Psoas muscle (tissue), 8 donors: Measurements from ENCODE around the gene RAPGEF5. TPM values are rescaled to one million over a fixed set of nuclear protein-coding genes. Genes with fewer than 3 reads are reported as not detected.

Experiments
- ATAC-seq, 4 donors: fragments of 200-7000 bp; cut with Tn5 transposase; one replicate each; pipeline ENCODE4 v1.9.1; 2020; ENCODE audit warnings: moderate library complexity in 3 of 4, mild to moderate bottlenecking in 2 of 4
- DNase-seq, 2 donors: peaks; one replicate each; pipeline ENCODE4 v3.0.0-alpha.2; 2020
- H3K27ac ChIP-seq: fragments of 200-600 bp; one replicate; pipeline ENCODE4 v1.8.0; 2022
- H3K27me3 ChIP-seq, 3 donors: fragments of 200-600 bp in 1 of 3; one replicate each; pipeline versions ENCODE4 v1.6.1 to v1.8.0; 2013 to 2022; ENCODE audit warnings: low read length in 2 of 3, mild to moderate bottlenecking in 2 of 3, moderate library complexity in 1 of 3; ENCODE audit not compliant: insufficient read depth in 3 of 3
- H3K36me3 ChIP-seq, 2 donors: fragments of 200-600 bp in 1 of 2; one replicate each; pipeline versions ENCODE4 v1.6.1 to v1.8.0; 2013 to 2022; ENCODE audit warnings: low read depth in 1 of 2, mild to moderate bottlenecking in 1 of 2, moderate library complexity in 1 of 2; ENCODE audit not compliant: insufficient read depth in 1 of 2
- H3K4me1 ChIP-seq: fragments of 200-600 bp; one replicate; pipeline ENCODE4 v1.8.0; 2022
- H3K4me3 ChIP-seq: fragments of 200-600 bp; one replicate; pipeline ENCODE4 v1.8.0; 2022; ENCODE audit warnings: mild to moderate bottlenecking
- H3K9me3 ChIP-seq: fragments of 200-600 bp; one replicate; pipeline ENCODE4 v1.8.0; 2022
- WGBS, 3 donors: extraction: QIAGEN DNeasy Blood & Tissue Kit; methylation state at CpG; one replicate each; pipeline versions ENCODE4 v1.1.6 to v1.1.7; 2013; 5-methylcytosine and 5-hydroxymethylcytosine counted together
- intact Hi-C, 2 donors: fragments of 100-400 bp; cut with DNase I; formaldehyde crosslinking; loops; one replicate each; pipeline versions ENCODE4 v1.11.0 to v1.14.2; 2022
- polyA plus RNA-seq, 3 donors: library from polyadenylated mRNA; stranded (reverse); fragments of 200-250 nt; gene quantifications; one replicate each; pipeline ENCODE4 v1.2.3, GENCODE V29; 2013
- total RNA-seq, 4 donors: library from RNA; stranded (reverse); fragmentation: NEBNext Ultra II Directional in 2 of 4; extraction: Animal tissue kit (Norgen Biotek cat#: 25700) in 2 of 4; gene quantifications; one replicate each; pipeline versions ENCODE4 v1.2.1 to v1.2.4, GENCODE V29; 2021 to 2023
- TF ChIP-seq, protein P1 (sequence below): fragments of 200-600 bp; IDR thresholded peaks from one replicate; pipeline ENCODE4 v1.8.0; 2022; ENCODE audit warnings: antibody characterized with exemption
- donor health status: healthy with polysubstance abuse.
- donor health status: DM: no; HTN: no; CAD: no; lungs with moderate emphysema.
- donor health status: Bipolar disorder and iron deficiency.
- donor health status: healthy.
- donor health status: DM: yes; HTN: yes; CAD: no.
- donor health status: DM: no; HTN: no; CAD: no.
- donor health status: DM: no; HTN: no; CAD: no.
- donor health status: DM: yes; HTN: yes; CAD: no.

RAPGEF5 gene
- total and polyA plus RNA-seq, 7 donors, result 2.6 to 10.8 (median 5.5) TPM

DNA sequence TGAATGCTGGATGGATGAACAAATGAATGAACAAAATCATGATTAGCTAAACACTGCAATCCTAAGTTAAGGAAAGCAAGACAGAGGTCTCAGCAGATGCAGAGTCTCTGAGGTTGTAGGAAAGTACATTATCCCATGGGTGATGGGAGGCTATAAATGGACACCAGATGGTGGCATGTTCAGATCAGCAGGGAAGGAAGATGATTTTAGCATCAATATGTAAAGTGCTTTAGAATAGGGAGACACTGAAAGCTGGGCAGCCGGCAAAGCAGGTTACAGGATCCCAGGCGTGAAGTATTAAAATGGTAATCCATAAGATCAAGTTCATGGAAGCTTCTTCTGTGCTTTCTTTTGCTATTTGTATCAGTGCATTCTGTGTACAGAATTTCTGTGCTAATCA lies 7.9 kb upstream of the RAPGEF5 start:
- intact Hi-C loops, result no loop called here

DNA sequence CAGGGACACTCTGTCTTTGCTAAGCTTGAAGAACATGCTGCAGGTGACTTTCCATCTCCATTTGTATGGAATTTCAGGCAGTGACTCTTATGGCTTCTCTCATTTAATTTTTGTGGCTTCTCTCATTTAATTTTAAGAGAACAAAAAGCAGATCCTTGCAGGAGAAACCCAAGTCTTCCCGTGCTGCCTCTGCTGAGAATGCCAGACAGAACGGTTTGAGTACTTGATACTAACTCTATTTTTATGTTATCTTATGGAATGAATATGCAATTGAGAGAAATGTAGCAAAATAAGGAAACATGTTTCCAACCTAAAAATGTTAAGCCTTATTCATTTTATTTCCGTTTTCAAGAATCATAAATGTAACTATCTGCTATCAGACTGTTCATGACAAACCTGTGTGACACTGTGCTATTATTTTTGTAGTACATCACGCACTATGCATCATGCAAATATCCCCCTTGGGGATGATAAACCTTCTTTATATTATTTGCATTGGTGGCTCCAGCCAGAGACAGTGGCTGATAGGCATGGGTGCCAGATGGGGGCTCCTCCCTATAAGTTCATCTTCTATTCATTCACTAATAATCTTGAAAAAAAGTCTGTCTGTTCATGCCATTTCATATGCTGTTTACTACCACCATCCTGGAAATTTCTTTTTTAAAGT lies 6.9 kb upstream of the RAPGEF5 start:
- Histone ChIP-seq H3K4me3 (no peak overlapping the region), H3K4me1 (no peaks in the 10 kb centered on the region), H3K9me3 (no peaks in the 10 kb centered on the region), H3K36me3 (no peaks in the 10 kb centered on the region), H3K27me3 (no peaks in the 10 kb centered on the region), H3K27ac (no peak overlapping the region)
- TF ChIP-seq, protein P1, sequence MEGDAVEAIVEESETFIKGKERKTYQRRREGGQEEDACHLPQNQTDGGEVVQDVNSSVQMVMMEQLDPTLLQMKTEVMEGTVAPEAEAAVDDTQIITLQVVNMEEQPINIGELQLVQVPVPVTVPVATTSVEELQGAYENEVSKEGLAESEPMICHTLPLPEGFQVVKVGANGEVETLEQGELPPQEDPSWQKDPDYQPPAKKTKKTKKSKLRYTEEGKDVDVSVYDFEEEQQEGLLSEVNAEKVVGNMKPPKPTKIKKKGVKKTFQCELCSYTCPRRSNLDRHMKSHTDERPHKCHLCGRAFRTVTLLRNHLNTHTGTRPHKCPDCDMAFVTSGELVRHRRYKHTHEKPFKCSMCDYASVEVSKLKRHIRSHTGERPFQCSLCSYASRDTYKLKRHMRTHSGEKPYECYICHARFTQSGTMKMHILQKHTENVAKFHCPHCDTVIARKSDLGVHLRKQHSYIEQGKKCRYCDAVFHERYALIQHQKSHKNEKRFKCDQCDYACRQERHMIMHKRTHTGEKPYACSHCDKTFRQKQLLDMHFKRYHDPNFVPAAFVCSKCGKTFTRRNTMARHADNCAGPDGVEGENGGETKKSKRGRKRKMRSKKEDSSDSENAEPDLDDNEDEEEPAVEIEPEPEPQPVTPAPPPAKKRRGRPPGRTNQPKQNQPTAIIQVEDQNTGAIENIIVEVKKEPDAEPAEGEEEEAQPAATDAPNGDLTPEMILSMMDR, result no peak
- no peak for ATAC-seq
- WGBS, 3 donors, result 90 to 97% (median 91%) methylated on average over 4 of the region's 4 CpGs
- DNase-seq, result no peak
- intact Hi-C loops, result no loop called here

More for the DNA sequence above, 7.9 kb upstream of the RAPGEF5 start:
- WGBS, 3 donors, result 69 to 80% (median 74%) methylated on average over 2 of the region's 2 CpGs
- TF ChIP-seq, protein P1, result no peak
- H3K27me3 ChIP-seq, result no peaks in the 10 kb centered on the region
- no peak for ATAC-seq
- no peaks in the 10 kb centered on the region for H3K36me3 ChIP-seq
- no peak overlapping the region for H3K27ac ChIP-seq
- H3K4me3 ChIP-seq, result no peak overlapping the region
- DNase-seq, result no peak
- H3K9me3 ChIP-seq, result no peaks in the 10 kb centered on the region
- H3K4me1 ChIP-seq, result no peaks in the 10 kb centered on the region

DNA sequence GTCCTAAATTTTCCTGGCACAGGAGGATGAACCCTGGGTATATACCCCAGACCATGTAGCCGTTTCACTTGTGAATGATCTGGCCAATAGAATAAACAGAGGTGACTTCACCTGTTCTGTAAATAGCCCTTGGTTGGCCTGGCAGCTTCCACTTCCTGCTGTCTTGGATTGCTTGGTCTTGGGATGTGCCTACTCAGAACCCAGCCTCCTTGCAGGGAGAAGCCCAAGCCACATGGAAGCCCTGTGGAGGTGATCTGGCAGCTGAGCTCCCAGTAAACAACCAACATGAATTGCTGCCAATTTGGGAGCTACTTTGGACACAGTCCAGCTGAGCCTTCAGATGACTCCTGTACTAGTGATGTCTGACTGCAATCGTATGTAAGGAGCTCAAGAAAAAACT lies 4.8 kb upstream of the RAPGEF5 start:
- no peaks in the 10 kb centered on the region for H3K36me3 ChIP-seq
- H3K4me3 ChIP-seq, result no peak overlapping the region
- DNase-seq (no peak), ATAC-seq (peak in 1 of 4 donors; percentile 34)
- peaks cover 0 to 5% (median 0%) of the 10 kb centered on the region in 3 donors for H3K27me3 ChIP-seq
- intact Hi-C loops, result no loop called here
- TF ChIP-seq, protein P1, result no peak
- H3K4me1 ChIP-seq, result no peaks in the 10 kb centered on the region
- H3K27ac ChIP-seq, result no peak overlapping the region
- WGBS, 3 donors, result 46 to 52% (median 51%) methylated on average over 2 of the region's 2 CpGs
- no peaks in the 10 kb centered on the region for H3K9me3 ChIP-seq

DNA sequence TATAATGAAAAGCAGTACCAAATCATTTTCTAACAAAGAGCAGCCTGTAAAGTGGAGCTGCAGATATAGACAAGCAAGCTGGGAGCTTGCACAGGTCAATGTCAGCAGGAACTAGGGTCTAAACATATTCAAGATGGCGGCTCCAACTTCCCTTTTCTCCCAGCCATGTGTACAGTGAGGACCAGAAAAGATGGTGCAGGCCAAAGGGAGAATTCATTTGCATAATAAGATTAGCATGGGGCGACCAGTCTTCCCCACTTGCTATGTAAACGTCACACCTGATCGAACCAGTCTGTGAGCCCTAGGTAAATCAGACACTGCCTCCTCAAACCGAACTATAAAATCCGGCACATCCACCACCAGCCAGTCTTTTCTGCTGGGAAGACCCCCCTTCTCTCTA lies 4.4 kb upstream of the RAPGEF5 start:
- intact Hi-C loops, result no loop called here
- 89 to 94% (median 90%) methylated on average over 6 of the region's 6 CpGs for WGBS, 3 donors

More for the DNA sequence above, 4.4 kb upstream of the RAPGEF5 start:
- no peaks in the 10 kb centered on the region for H3K9me3 ChIP-seq
- DNase-seq, result no peak
- H3K36me3 ChIP-seq, result no peaks in the 10 kb centered on the region
- peaks cover 0 to 8% (median 0%) of the 10 kb centered on the region in 3 donors for H3K27me3 ChIP-seq
- no peak overlapping the region for H3K4me3 ChIP-seq
- peaks cover under 1% of the 10 kb centered on the region for H3K4me1 ChIP-seq
- TF ChIP-seq, protein P1, result no peak
- ATAC-seq, result no peak
- H3K27ac ChIP-seq, result no peak overlapping the region
